GM12878 (cell line): ENCODE data around the gene PFN2. TPM values are rescaled to one million over a fixed set of nuclear protein-coding genes. Genes with fewer than 3 reads are reported as not detected.

Experiments
- ATAC-seq: fragments of 200-7000 bp; cut with Tn5 transposase; 3 replicates; pipeline ENCODE4 v1.9.1; 2020; ENCODE audit warnings: mild to moderate bottlenecking, moderate library complexity
- BruUV-seq: library from RNA; stranded (reverse); fragments of 400-500 nt; replicated peaks from 2 replicates; lab custom pipeline; 2021; lab: Mats Ljungman, UMichigan
- CTCF ChIA-PET: fragments of 300-600 bp; sonication (Branson Sonifier 250); formaldehyde crosslinking; extraction: SDS; loops from one replicate; lab custom pipeline; 2021; ENCODE audit warnings: inconsistent platforms; lab: Yijun Ruan, JAX
- POLR2A ChIA-PET: fragments of 350-600 bp; formaldehyde crosslinking; extraction: SDS; loops from one replicate; lab custom pipeline; 2021; ENCODE audit warnings: inconsistent platforms; lab: Charles Lee
- RAD21 ChIA-PET: fragments of 300-600 bp; sonication (Branson Sonifier 250); formaldehyde crosslinking; loops from one replicate; lab custom pipeline; 2023; ENCODE audit warnings: antibody characterized with exemption; ENCODE audit not compliant: unreplicated experiment; lab: Charles Lee
- SMC1A ChIA-PET: fragments of 300-600 bp; sonication (Branson Sonifier 250); formaldehyde crosslinking; loops from one replicate; lab custom pipeline; 2023; ENCODE audit not compliant: unreplicated experiment, uncharacterized antibody; lab: Charles Lee
- DNase-seq: peaks from one replicate; pipeline ENCODE4 v3.0.0-alpha.2; 2011; ENCODE audit warnings: low read depth, low spot score
- FAIRE-seq: peaks from 3 replicates; lab custom pipeline; 2011; peaks lifted over from hg19 to GRCh38; lab: Jason Lieb, UNC
- H2AFZ ChIP-seq: 2 replicates; pipeline ENCODE4 v1.6.0; 2011; ENCODE audit warnings: low read depth, low read length, control low read depth; ENCODE audit not compliant: control insufficient read depth
- H3K27ac ChIP-seq: 2 replicates; pipeline ENCODE4 v1.5.1; 2011; ENCODE audit warnings: control low read depth; ENCODE audit not compliant: control insufficient read depth, insufficient read depth
- H3K27me3 ChIP-seq, 2 experiments: replicated peaks in 1 of 2; 2 replicates each; pipeline versions ENCODE4 v1.6.0 to v1.6.1; 2011; ENCODE audit warnings: low read length in 1 of 2; ENCODE audit not compliant: control insufficient read depth in 2 of 2, insufficient read depth in 2 of 2
- H3K36me3 ChIP-seq, 2 experiments: 2 replicates each; pipeline ENCODE4 v1.5.1; 2011; ENCODE audit warnings: low read length in 1 of 2; ENCODE audit not compliant: control insufficient read depth in 2 of 2, insufficient read depth in 2 of 2
- H3K4me1 ChIP-seq: 2 replicates; pipeline ENCODE4 v1.6.1; 2011; ENCODE audit warnings: mild to moderate bottlenecking, low read length, moderate library complexity, mixed read lengths; ENCODE audit not compliant: control insufficient read depth, insufficient read depth
- H3K4me2 ChIP-seq: 2 replicates; pipeline ENCODE4 v1.6.0; 2011; ENCODE audit warnings: control low read depth; ENCODE audit not compliant: control insufficient read depth, insufficient read depth
- H3K4me3 ChIP-seq: fragments of 200-600 bp; sonication (generic); 2 replicates; pipeline ENCODE4 v1.5.1; 2016
- H3K79me2 ChIP-seq: 2 replicates; pipeline ENCODE4 v1.6.0; 2011; ENCODE audit warnings: low read length; ENCODE audit not compliant: control insufficient read depth, insufficient read depth
- H3K9ac ChIP-seq: 2 replicates; pipeline ENCODE4 v1.8.0; 2011; ENCODE audit warnings: low read length, control low read depth, mixed read lengths; ENCODE audit not compliant: control insufficient read depth, insufficient read depth
- H3K9me3 ChIP-seq: replicated peaks from 3 replicates; pipeline ENCODE4 v1.5.1; 2011; ENCODE audit warnings: mild to moderate bottlenecking, low read length; ENCODE audit not compliant: control insufficient read depth, insufficient read depth
- H4K20me1 ChIP-seq: 2 replicates; pipeline ENCODE4 v1.6.0; 2011; ENCODE audit not compliant: control insufficient read depth, insufficient read depth
- EED ChIP-seq: sonication (generic); IDR thresholded peaks from 2 replicates; pipeline ENCODE4 v1.6.1; 2016; ENCODE audit warnings: antibody characterized with exemption, low read depth
- EP300 ChIP-seq, 2 experiments: fragments of 150-350 bp in 1 of 2; IDR thresholded peaks; 2 replicates each; pipeline ENCODE4 v1.6.1; 2011 to 2012; ENCODE audit warnings: low read depth in 2 of 2, low read length in 2 of 2, borderline replicate concordance in 1 of 2, improper control_type of control experiment in 1 of 2, inconsistent platforms in 1 of 2; ENCODE audit not compliant: control insufficient read depth in 1 of 2
- MEF2A ChIP-seq: IDR thresholded peaks from 2 replicates; pipeline ENCODE4 v1.6.1; 2011; ENCODE audit warnings: low read depth, mild to moderate bottlenecking, low read length, moderate library complexity; ENCODE audit not compliant: insufficient read depth
- NFIC ChIP-seq: IDR thresholded peaks from 2 replicates; pipeline ENCODE4 v1.6.1; 2012; ENCODE audit warnings: low read depth, mild to moderate bottlenecking, inconsistent platforms, low read length, moderate library complexity
- PAX8 ChIP-seq: fragments of 450-650 bp; IDR thresholded peaks from 2 replicates; pipeline ENCODE4 v1.6.1; 2017; ENCODE audit warnings: mild to moderate bottlenecking, moderate library complexity
- SMAD5 ChIP-seq: IDR thresholded peaks from 2 replicates; pipeline ENCODE4 v1.6.1; 2016; ENCODE audit warnings: antibody characterized with exemption, low read depth
- TCF7 ChIP-seq: IDR thresholded peaks from 2 replicates; pipeline ENCODE4 v1.6.1; 2014; ENCODE audit warnings: antibody characterized with exemption, borderline replicate concordance
- ZNF622 ChIP-seq: fragments of 450-650 bp; IDR thresholded peaks from 2 replicates; pipeline ENCODE4 v1.6.1; 2017; ENCODE audit warnings: mild to moderate bottlenecking, inconsistent platforms
- WGBS: methylation state at CpG from one replicate; pipeline ENCODE4 v1.1.6; 2016; ENCODE audit warnings: low lambda C conversion rate; ENCODE audit not compliant: insufficient replicate concordance, insufficient coverage; ENCODE audit errors: missing lambda C conversion rate; 5-methylcytosine and 5-hydroxymethylcytosine counted together
- in situ Hi-C: fragments of 300-500 bp; cut with MboI; formaldehyde crosslinking; loops from 9 replicates; pipeline ENCODE4 v1.14.3; 2018; ENCODE audit warnings: mixed read lengths
- intact Hi-C: fragments of 100-400 bp; cut with micrococcal nuclease; formaldehyde crosslinking; loops from one replicate; pipeline ENCODE4 v1.14.2; 2022; ENCODE audit not compliant: unreplicated experiment
- polyA plus RNA-seq, 11 experiments: library from polyadenylated mRNA; depleted of rRNA in 4 of 11; unstranded in 6 of 11; stranded (reverse) in 5 of 11; fragments of >200 nt; fragmentation: Nextera tagmentation in 4 of 11; fragmentation: Illumina TruSeq in 1 of 11; extraction: Ambion mirVana in 4 of 11; extraction: Trizol in 1 of 11; gene quantifications; 1 replicate in 1 of 11; 2 replicates in 10 of 11; pipeline versions ENCODE4 v1.2.1 to v1.2.3, GENCODE V29; 2011 to 2016; ENCODE audit warnings: inconsistent platforms in 2 of 11, missing spikeins in 2 of 11, low read depth in 1 of 11
- total RNA-seq, 4 experiments: library from RNA; depleted of rRNA in 3 of 4; stranded (reverse); fragments of >200 nt in 3 of 4; fragmentation: Illumina TruSeq in 1 of 4; extraction: Trizol in 1 of 4; gene quantifications; 2 replicates each; pipeline versions ENCODE4 v1.2.1 to v1.2.3, GENCODE V29; 2013 to 2021
- TF ChIP-seq, protein P1 (sequence below): fragments of 450-650 bp; IDR thresholded peaks from 2 replicates; pipeline ENCODE4 v1.6.1; 2016; ENCODE audit warnings: mild to moderate bottlenecking
- TF ChIP-seq, protein P2 (sequence below): fragments of 450-650 bp; IDR thresholded peaks from 2 replicates; pipeline ENCODE4 v1.6.1; 2017; ENCODE audit warnings: mild to moderate bottlenecking, moderate library complexity
- TF ChIP-seq, protein P3 (sequence below): IDR thresholded peaks from 2 replicates; pipeline ENCODE4 v1.6.1; 2012; ENCODE audit warnings: low read depth, low read length, improper control_type of control experiment
- TF ChIP-seq, protein P4 (sequence below): fragments of 450-650 bp; formaldehyde crosslinking; IDR thresholded peaks from 2 replicates; pipeline ENCODE4 v1.5.0; 2022; ENCODE audit warnings: mild to moderate bottlenecking, missing genetic modification characterization

PFN2 gene
- total and polyA plus RNA-seq, 10 of the 15 experiments (the other 5 are each of a cell fraction or from before 2014, with no cell fraction given), result 3.1 to 78.9 (median 5.3) TPM

DNA sequence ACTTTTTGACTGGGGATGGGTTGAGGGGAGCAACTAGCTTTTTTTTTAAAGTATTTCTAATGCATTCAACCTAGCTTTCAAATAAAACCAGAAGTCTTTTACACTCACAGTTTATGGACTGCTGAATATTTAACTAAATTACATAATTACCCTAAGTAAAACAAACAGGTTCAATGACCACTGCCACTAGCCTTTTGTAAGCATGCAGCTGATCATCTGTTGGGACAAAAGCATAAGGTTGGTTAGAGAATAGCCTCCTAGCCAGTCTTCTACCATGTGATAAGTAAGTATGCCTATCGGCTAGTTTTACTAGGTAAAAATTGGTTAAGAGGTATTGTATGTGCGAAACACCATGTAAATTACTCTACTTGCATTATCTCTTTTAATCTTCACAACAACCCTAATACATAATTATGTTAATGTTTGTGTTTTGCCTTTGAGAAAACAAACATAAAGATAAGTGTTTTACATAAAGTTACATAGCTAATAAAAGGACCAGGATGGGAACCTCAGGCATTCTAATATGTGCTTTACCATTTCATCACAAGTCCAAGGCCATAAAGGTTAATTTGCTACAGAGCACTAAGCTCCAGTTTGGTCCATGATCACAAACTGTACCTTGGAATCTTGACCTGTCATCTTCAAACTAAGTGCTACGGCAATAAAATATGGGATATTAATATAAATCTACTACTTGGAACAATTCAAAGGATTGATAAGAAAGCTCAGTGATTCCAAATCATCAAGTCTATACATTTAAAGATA is 13.2 kb downstream of the PFN2 start:
- RAD21 ChIA-PET, result interaction anchor here (1.2 to 1.4 kb wide), 3 partner anchors 9 to 78 kb away, joined by 3 to 7 read pairs (median 4); no protein-coding TSS in a partner anchor
- Histone ChIP-seq H3K9ac (no peak overlapping the region), H3K4me1 (no peaks in the 10 kb centered on the region), H2AFZ (no peak overlapping the region), H3K36me3 (no peaks in the 10 kb centered on the region), H3K27me3 (no peaks in the 10 kb centered on the region), H3K4me3 (no peak overlapping the region), H3K79me2 (no peaks in the 10 kb centered on the region), H4K20me1 (no peaks in the 10 kb centered on the region), H3K27ac (no peak overlapping the region), H3K9me3 (no peaks in the 10 kb centered on the region), H3K4me2 (no peak overlapping the region)
- no TSS peak for BruUV-seq
- SMC1A ChIA-PET, result interaction anchor here (0.7 to 2.5 kb wide), 6 partner anchors 10 to 506 kb away, joined by 3 to 23 read pairs (median 8); no protein-coding TSS in a partner anchor
- no peak for FAIRE-seq
- DNase-seq, result no peak
- POLR2A ChIA-PET, result interaction anchor here (0.9 kb wide), 1 partner anchor 158 kb away, joined by 3 read pairs; no protein-coding TSS in a partner anchor
- ATAC-seq, result no peak
- CTCF ChIA-PET, result interaction anchor here (0.6 to 6.6 kb wide), 11 partner anchors 9 to 273 kb away, joined by 3 to 42 read pairs (median 5); no protein-coding TSS in a partner anchor
- 97% methylated on average over 3 of the region's 3 CpGs for WGBS
- in situ Hi-C loops, result loop anchor here (25.0 kb wide), 1 partner anchor 555 kb away; no protein-coding TSS in a partner anchor
- intact Hi-C loops, result no loop called here
- TF ChIP-seq, protein P1, sequence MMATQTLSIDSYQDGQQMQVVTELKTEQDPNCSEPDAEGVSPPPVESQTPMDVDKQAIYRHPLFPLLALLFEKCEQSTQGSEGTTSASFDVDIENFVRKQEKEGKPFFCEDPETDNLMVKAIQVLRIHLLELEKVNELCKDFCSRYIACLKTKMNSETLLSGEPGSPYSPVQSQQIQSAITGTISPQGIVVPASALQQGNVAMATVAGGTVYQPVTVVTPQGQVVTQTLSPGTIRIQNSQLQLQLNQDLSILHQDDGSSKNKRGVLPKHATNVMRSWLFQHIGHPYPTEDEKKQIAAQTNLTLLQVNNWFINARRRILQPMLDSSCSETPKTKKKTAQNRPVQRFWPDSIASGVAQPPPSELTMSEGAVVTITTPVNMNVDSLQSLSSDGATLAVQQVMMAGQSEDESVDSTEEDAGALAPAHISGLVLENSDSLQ, result no peak
- TF ChIP-seq, protein P2, sequence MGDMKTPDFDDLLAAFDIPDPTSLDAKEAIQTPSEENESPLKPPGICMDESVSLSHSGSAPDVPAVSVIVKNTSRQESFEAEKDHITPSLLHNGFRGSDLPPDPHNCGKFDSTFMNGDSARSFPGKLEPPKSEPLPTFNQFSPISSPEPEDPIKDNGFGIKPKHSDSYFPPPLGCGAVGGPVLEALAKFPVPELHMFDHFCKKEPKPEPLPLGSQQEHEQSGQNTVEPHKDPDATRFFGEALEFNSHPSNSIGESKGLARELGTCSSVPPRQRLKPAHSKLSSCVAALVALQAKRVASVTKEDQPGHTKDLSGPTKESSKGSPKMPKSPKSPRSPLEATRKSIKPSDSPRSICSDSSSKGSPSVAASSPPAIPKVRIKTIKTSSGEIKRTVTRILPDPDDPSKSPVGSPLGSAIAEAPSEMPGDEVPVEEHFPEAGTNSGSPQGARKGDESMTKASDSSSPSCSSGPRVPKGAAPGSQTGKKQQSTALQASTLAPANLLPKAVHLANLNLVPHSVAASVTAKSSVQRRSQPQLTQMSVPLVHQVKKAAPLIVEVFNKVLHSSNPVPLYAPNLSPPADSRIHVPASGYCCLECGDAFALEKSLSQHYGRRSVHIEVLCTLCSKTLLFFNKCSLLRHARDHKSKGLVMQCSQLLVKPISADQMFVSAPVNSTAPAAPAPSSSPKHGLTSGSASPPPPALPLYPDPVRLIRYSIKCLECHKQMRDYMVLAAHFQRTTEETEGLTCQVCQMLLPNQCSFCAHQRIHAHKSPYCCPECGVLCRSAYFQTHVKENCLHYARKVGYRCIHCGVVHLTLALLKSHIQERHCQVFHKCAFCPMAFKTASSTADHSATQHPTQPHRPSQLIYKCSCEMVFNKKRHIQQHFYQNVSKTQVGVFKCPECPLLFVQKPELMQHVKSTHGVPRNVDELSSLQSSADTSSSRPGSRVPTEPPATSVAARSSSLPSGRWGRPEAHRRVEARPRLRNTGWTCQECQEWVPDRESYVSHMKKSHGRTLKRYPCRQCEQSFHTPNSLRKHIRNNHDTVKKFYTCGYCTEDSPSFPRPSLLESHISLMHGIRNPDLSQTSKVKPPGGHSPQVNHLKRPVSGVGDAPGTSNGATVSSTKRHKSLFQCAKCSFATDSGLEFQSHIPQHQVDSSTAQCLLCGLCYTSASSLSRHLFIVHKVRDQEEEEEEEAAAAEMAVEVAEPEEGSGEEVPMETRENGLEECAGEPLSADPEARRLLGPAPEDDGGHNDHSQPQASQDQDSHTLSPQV, result no peak
- TF ChIP-seq, protein P3, sequence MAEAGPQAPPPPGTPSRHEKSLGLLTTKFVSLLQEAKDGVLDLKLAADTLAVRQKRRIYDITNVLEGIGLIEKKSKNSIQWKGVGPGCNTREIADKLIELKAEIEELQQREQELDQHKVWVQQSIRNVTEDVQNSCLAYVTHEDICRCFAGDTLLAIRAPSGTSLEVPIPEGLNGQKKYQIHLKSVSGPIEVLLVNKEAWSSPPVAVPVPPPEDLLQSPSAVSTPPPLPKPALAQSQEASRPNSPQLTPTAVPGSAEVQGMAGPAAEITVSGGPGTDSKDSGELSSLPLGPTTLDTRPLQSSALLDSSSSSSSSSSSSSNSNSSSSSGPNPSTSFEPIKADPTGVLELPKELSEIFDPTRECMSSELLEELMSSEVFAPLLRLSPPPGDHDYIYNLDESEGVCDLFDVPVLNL, result no peak
- TF ChIP-seq MEF2A (no peak), TCF7 (no peak), EED (no peak), PAX8 (no peak), ZNF622 (no peak), SMAD5 (no peak), NFIC (no peak), EP300 (IDR thresholded peaks at IDR 0.05; ENCODE audit: borderline replicate concordance in 1 of 2, control insufficient read depth in 1 of 2, low read depth in 2 of 2, low read length in 2 of 2) (no peak)
- TF ChIP-seq, protein P4, sequence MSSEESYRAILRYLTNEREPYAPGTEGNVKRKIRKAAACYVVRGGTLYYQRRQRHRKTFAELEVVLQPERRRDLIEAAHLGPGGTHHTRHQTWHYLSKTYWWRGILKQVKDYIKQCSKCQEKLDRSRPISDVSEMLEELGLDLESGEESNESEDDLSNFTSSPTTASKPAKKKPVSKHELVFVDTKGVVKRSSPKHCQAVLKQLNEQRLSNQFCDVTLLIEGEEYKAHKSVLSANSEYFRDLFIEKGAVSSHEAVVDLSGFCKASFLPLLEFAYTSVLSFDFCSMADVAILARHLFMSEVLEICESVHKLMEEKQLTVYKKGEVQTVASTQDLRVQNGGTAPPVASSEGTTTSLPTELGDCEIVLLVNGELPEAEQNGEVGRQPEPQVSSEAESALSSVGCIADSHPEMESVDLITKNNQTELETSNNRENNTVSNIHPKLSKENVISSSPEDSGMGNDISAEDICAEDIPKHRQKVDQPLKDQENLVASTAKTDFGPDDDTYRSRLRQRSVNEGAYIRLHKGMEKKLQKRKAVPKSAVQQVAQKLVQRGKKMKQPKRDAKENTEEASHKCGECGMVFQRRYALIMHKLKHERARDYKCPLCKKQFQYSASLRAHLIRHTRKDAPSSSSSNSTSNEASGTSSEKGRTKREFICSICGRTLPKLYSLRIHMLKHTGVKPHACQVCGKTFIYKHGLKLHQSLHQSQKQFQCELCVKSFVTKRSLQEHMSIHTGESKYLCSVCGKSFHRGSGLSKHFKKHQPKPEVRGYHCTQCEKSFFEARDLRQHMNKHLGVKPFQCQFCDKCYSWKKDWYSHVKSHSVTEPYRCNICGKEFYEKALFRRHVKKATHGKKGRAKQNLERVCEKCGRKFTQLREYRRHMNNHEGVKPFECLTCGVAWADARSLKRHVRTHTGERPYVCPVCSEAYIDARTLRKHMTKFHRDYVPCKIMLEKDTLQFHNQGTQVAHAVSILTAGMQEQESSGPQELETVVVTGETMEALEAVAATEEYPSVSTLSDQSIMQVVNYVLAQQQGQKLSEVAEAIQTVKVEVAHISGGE (CRISPR knock-in tag), result no peak
